Measurements from ENCODE around the gene CEP72.
A peak's percentile ranks its signal among the peaks of the same experiment; 100 is the strongest.

Gene CEP72

DNA sequence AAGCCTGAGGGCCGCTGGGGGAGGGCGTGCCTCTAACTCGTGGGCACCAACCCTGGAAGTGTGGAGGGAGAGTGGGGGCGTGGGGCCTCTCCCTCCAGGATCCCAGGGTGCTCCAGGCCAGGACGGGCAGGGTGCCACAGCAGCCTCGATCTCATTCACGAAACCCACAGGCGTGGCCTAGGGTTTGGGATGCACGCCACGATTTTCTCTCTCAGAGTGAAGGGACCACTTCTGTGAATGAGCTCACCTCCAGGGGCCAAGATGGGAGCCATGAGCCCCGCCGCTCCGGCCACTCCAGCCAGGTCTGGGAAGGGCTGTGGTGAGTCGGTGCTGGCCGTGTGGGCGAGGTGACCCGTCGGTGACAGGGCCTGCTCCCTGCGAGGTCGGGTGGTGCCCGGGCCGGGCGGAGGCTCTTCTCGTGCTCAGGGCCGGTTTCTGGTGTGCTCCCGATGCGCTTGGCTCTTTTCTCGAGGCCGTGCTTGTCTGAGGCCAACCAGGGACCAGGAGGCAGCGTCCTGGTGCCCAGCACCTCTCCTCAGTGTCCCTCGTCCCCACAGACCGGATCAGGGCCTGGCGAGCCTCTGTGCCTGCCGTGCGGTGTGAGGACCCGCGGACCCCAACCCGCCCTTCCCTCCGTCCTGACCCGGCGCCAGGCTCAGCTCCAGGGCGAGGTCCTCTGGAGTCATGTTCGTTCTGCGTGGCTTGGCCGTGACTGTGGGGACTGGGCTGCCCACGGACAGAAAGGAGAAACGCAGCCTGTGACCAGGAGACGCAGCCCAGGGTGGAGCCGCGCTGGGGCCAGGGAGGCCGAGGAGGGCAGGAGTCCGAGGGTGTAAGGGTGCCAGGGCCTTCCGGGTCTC, 50.0 kb downstream of the CEP72 start:
- DNase-seq = no peak

DNA sequence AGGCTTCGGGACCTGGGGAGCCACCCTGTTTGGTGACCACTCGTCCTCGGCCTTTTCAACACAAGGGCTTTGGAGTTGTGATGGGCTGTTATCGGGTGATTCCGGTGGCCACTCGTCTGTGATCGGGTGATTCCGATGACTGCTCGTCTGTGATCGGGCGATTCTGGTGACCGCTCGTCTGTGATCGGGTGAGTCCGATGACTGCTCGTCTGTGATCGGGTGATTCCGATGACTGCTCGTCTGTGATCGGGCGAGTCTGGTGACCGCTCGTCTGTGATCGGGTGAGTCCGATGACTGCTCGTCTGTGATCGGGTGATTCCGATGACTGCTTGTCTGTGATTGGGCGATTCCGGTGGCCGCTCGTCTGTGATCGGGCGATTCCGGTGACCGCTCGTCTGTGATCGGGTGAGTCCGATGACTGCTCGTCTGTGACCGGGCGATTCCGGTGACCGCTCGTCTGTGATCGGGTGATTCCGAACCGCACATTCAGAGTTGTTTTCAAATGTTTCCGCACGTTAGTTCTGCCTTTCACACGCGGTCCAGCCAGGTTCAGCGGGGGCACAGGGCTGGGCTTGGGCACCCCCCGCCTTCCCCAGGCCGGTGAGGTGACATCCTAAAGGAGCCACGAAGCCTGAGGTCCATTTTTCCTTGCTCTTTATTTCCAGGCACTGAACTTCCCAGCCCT, 50.8 kb downstream of the CEP72 start:
- no peak for DNase-seq

DNA sequence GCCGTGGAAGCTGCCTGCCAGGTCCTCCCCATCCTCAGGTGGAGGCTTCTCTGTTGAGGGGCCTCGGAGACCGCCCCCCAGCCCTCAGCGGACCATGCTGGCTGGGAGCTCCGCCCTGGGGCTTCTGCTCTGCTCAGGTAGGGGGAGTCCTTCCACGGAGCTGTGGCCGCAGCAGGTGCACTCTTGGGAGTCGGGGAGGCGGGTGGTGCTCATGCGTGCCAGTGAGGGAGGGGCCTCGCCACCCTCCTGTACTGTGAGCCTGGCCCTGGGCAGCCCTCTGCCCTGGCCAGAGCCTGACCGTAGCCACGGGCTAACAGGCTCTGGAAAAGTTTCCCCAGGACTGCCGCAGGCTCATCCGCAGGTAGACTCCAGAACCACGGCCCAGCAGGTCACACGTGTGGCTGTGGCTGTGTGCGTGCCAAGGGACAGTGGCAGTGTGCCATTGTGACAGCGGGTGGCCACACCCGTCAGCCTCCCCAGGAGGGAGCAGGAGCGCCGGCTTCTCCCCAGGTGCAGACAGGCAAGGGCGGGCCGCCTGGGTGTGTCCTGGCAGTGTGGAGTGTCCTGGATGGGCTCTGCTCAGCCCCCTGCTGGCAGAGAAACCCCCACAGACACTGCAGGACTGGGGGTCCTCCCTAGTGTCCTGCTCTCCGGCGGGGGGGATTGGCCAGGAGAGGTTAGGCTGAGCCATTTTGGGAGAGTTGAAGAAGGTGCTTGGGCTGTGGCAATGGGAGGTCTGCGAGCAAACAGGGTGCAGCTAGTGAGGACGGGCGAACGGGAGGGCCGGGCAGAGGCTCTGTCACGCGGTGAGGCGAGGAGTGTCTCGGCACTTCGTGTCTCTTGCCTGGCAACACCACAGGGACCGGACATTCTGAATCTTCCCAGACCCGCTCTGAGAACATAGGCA, 51.5 kb downstream of the CEP72 start:
- no peak for DNase-seq

DNA sequence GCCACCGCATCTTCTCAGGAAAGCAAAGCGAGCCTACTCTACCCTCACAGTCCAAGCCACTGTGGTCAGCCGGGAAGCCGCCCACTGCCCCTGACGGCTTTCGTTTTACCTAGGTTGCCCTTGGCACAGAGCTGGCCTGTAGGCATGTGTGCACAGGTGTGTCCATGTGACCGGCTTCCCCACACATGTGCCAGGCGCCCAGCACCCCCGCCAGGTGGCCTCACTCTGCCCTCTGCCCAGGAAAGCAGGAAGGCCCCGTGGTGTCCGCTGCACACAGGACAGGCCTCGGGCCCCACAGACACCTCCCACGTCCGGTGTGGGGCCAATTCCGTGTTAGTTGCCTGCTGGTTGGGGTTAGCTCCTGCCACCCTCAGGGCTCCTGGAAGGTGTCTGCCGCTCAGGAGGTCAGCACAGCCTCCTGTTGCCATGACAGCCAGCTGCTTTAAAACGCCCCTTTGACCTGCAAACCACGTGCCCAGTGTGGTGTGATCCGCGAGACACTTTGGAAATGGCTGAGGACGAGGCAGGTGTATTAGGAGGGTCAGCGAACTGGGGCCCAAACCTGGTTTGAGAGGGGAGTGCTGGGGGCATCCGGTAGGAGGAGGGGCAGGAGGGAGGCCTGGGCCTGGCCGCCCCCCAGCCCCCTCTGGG, 52.3 kb downstream of the CEP72 start:
- no peak for DNase-seq

DNA sequence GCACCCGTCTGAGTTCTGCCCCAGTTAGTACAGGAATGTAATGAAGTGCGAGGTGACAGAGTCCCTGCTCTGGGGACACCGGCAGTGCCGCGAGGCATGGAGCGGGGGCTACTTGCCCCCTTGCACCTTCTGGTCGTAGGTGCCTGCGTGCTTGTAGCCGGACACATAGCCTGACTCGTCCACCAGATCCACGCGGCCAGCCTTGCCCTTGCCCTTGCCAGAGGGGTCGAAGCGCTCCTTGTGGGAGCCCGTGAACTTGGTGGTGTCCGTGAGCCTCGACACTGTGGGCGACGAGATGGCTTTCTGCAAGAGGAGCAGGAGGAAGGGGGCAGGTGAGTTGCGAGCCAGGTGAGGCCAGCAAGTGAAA, 52.8 kb downstream of the CEP72 start:
- DNase-seq = no peak

DNA sequence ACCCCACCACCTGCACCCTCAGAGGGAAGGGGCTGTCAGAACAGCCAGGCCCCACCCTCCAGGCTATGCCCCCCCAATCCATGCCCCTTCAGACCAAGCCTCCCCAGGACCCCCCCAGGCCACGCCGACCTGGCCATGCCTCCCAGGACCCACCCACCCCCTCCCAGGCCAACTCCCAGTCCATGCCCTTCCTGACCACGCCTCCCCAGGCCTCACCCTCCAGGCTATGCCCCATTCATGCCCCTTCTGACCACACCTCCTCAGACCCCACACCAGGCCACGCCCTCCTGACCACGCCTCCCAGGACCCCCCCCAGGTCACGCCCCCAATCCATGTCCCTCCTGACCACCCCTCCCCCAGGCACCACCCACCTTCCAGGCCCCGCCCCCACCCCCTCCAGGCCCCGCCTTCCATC, 53.4 kb downstream of the CEP72 start:
- no peak for DNase-seq

DNA sequence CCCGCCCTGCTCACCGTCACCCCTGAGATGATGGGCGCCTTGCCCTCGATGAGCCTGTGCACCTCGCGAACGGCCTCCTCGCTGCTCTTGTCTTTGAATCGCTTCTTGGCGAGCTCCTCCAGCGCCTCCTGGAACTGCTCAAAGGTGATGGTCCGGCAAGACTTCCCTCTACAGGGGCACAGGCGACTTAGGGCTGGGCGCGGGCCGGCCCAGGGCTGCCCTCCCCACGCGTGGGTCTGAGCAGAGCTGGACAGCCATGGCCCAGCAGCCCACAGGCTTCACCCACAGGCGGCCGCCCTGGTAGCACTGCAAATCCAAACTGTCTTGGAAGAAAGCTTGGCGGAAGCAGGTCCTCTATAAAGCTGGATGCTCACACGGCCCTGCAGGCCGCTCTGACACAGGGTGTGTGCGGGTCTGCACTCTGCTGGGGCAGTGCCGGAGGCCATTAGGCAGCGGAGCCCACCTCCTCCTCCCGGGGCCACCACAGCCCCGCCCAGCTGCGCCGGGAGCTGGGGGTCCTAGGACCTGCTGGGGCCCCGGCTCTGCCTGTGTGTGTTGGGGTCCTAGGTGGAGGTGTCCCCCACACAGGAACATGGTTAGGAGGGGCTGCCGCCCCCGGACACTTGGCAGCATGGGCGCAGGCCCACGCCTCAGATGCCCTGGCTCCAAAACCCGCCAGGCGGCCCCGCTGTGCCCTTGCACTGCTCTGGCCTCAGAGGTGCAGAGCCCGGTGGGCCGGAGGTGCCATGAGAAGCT, 54.0 kb downstream of the CEP72 start:
- DNase-seq = no peak

DNA sequence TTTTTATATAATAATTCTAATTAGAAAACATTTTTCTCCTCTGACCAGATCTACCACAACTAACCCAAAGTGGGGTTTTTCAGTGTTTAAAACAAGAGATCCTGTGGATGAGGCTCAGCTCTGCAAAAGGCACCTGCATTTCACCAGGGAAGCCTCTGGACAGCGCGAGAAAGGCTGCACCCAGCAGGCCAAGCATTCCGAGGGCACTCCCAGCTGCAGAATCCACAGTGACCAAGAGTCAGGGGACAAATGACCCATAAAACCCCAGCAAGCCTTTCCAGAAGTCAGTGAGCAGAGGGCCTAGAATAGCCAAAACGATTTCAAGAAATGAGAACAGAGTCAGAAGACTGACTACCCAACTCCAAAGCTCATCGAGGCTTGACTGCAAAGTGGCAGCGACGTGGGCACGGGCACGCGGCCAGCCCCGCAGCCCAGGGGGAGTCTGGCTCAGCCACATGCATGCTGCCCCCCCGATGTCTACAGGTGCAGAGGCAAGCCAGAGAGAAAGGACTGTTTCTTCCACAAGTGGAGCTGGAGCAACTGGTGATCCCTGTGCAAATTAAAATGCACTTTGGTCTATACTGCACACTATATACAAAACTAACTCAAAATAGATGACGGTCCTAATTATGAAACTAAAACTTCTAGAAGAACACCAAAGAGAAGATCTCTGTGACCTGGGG, 54.8 kb downstream of the CEP72 start:
- no peak for DNase-seq

DNA sequence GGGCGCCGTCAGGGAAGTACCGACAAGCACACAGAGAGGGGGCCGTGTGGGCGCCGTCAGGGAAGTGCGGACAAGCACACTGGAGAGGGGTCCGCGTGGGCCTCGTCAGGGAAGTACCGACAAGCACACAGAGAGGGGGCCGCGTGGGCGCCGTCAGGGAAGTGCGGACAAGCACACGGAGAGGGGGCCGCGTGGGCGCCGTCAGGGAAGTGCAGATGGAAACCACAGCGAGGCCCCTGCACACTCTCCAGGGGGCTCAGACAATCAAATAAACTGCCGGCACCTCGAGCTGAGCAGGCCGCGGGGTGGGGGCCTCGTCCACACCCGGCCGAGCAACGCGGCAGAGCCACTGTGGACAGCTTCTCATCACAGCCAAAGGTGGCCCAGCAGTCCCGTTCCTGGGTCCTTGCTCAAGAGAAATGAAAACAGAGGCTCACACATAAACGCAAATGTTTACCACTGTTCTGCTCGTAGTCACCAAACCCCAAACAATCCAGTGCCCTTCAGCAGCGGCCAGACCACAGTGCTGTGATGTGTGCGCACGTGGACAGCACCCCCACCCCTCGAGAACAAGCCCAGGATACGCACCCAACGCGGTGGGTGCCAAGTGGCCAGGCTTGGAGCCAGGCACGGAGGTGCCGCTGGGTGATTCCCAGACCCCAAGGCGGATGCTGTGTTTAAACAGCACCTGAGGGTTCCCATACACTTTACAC, 56.3 kb downstream of the CEP72 start:
- no peak for DNase-seq

DNA sequence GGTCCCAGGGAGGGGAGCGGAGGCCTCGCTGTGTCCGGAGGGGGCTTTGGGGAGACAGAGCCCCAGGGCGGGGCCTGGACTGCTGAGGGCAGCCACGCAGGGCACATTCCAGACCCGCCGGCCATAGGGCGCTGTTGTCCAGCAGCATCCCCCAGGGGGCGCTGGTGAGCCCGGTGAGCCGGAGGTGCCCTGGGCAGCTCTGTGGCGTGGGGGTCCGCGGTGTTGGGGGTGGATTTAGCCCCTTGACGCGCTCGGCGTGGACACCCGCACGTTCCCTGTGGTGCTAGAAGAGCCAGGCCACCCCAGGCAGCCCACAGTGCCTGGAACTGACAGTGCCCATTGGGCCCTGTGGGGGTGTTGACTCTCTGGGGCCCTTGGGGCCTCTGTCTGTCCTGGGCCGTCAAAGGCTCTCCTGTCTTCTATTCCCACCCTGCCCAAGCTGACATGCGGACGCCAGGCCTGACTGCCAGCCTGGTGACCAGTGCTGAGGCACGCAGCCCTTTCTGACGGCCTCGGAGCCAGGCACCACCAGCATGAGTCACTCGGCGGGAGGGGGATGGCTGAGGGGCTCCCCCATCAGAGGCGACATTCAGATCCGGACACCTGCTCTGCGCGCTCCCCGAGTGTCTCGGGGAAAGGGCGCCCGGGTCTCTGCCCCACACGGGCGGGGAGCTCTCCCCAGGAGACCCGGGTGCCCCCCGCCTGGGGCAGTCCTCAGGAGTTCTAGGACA, 57.1 kb downstream of the CEP72 start:
- peak in 4 of 6 experiments; percentile 23 to 43 (median 34) for DNase-seq

DNA sequence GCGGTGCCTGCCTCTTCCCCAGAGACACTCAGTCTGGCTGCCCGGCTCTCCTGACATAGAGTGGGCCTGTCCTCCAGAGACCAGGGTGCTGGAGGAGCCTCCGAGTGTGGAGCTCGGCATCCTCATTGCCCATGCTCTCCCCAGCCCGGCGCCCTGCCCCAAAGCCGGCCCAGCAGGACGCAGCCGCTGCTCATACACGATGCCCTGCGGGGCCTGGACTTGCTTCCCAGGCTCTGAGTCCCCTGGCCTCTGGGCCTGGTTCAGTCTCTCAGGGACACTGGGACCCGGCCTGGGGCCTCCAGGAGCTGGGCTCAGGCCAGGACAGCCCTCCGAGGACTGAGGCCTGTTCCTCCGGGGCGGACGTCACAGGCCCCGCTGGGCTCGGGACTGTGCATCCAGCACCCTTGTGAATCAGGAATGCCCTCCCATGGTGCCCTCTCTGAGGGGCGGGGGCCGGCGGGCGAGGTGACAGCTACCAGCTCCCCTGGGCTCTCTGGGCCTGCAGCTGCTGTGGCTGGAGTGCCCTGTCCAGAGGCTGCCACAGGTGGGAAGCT, 57.8 kb downstream of the CEP72 start:
- no peak for DNase-seq

DNA sequence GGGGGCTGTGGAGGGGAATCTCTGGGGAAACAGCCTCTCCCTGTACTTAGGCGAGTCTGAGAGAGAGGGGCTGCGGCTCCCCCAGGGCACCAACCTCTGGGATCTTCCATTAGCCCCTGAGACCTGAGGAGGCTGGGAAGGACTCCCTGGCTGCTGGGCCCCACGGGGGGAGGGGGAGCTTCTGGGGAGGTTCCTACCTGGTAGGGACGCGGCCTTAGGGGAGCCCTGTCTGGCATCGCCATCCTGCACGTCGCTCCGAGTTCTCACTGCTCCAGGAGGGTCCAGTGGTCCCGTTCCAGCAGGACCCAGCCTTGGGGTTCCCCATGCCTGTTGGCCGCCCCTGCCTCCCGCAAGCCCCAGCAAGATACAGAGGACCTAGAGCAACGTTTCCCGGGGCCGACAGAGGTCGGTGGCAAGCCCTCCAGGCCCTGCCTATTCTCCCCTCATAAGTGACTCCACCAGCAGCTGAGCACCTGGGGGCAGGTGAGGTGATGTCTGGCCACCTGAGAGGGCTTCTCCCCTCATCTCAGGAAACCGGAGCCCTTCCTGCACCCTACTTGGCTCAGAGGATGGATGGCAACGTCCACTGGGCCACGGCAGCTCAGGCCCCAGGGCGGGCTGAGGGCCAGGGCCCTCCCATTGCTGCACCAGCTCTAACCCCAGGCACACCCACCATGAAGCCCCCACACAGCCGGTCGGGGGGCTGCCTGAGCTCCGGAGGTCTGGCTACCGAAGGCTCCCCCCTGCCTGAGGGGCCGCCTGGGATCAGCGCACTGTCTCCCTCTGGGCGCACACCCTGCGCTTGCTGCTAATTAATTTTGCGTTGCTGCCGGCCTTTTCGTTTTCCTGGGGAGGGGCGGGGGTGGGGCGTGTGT, 58.5 kb downstream of the CEP72 start:
- no peak for DNase-seq

DNA sequence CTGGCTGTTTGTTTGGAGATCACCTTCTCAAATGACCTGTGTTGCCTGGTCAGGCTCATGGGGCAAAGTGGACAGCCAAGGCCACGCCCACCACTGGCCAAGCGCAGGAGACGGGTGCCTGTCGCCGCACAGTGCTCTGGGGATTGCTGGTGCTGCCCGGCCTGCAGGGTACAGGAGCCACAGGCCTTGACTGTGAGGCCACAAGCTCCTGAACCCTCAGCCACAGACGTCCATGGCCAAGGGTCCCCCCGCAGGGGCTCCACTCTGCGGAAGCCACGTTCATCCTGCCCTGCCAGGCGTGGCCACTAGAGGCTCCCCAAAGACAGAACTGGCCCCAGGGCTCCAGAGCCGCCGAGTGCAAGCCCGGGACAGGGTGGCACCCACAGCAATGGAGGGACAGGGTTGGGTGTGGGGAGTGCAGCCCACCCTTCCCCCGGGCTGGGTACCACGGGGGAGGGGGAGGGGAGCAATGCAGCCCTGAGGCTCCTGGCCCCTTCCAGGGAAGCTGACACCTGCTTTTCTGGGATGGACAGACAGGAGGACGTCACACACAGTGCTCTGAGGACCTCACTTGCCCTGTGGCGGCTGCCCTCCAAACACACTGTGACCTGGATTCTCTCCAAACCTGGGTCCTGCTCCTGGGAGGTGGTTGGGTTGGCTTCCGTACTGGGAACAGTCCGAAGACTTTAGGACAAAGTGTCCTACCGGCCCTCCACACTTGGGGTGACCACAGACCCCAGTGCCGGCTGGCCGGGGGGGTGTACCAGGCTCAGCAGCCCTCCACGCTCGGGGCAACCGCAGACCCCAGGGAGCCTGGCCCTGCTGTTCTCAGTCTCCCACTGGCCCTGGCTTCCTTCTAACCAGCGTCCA, 59.6 kb downstream of the CEP72 start:
- peak; percentile 24 to 70 (median 56) for DNase-seq

DNA sequence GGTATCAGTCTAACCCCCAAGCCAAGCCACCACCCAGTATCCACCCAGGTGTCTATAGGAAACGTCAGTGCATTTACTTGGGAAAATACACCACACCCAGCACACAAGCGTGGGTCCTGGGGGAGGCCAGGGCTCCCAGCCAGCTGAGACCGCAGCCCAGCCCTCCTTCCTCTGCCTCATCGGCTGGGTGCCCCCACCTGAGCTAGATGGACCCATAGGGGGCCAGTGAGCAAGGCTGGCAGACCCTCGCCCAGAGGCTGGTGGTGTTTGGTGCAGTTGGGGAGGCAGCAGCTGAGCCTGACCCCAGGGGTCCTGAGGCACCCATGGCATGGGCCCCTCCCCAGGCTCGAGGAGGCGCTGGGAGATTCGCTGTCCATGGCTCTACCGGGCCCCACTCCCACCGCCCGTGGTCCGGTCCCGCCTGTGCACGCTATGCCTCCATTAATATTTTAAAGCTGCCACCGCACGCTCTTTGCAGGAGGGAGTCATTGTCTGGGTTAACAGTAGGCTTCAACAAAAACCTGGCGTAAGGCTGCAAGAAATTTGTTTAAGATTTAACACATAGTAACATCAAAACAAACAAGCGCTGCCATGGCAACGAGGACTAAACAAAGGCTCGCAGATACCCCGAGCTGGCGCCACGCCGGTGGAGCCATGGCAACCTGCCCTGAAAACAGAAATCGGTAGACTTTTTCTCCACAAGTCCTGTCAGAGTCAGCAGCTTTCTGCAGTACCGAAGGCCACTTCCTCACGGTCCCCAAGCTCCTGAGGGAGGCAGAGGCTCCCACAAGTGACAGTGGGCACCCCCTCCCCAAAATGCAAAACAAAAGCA, 60.4 kb downstream of the CEP72 start:
- DNase-seq = peak; percentile 62 to 86 (median 69)

DNA sequence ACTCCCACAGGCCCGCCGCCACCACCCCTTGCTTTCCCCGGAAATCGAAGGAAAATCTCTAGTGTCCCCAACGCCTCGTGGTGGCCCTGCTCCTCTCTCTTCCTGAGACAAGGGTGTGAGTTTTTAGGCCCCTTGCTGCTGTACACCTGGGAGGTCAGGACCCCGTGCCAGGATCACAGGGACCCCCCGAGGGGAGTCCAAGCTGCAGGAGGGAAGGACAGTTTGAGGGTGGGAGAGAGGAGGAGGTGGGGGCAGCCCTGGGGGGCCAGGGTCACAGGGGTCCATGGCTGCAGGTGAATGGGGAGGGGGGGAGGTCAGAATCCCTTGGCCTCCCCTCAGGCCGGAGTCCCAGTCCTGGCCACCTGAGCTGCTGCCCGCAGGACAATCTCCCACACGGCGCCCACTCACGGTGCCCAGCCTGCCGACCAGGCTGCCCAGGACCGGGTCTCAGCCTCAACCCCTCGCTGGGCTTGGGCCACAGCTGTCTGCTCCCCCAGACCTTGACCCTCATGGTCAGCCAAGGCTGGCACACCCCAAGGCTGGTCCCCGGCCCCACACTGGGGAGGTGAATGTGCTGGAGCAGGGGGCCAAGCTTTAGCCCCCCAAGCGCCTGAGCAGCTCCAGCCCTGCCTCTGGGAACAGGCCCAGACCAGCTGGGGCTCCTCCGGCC, 61.2 kb downstream of the CEP72 start:
- no peak for DNase-seq

All from stimulated activated naive CD4-positive, alpha-beta T cell (primary cell).